ENCODE results near the gene NDUFAF8. TPM values are rescaled to one million over a fixed set of nuclear protein-coding genes. Genes with fewer than 3 reads are reported as not detected.

The NDUFAF8 gene, protein sequence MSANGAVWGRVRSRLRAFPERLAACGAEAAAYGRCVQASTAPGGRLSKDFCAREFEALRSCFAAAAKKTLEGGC
- polyA plus RNA-seq (2012; ENCODE audit: insufficient read depth, insufficient read length, low read depth), result 287 TPM

- H3K4me3 ChIP-seq (ENCODE audit: low read depth, low read length), result peak within 1 kb of the TSS; percentile 95
Measured at GRCh38 chr17:81238815-81239713, at the start of gene NDUFAF8, which contains the start of gene TEPSIN. Gene NDUFAF8 (plus strand): TSS chr17:81239318. CDS start chr17:81239364, 46 bp downstream. Gene TEPSIN (minus strand): TSS chr17:81239055. CDS start chr17:81239033, 22 bp downstream.

DNA sequence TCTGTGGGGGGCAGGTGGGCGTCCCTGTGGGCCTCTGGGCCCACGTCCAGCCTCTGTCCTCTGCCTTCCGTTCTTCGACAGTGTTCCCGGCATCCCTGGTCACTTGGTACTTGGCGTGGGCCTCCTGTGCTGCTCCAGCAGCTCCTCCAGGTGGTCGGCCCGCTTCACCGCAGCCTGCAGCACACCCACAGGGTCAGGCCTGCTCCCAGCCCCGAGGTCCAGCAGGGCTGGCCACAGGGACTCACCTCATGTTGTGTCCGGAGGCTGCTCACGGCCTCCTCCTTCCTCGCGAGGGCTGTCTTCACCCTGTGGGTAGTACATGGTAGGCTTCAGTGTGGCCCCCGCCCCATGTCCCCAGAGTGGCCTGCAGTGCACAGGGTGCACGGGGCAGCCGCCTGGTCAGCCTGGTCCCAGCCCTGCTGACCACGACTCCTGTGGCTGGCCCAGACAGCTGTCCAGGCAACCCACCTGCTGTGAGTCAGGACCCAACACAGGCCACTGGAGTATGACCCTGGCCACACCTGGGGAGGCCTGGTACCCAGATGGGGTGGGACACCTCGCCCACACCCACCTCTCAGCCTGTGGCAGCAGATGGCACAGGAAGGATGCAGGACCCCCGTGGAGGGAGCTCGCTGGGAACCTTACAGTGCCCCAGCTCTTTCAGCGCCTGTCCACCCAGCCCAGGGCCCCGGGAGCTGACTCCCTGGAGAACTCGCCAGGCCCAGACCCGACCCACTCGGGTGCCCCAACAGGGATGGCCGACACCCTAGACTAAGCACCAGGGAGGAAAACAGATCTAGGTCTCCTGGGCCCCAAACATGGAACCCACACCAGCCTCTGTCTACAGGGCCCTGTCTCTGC lies 49.2 kb upstream of the NDUFAF8 start:
- no peaks in the 10 kb centered on the region for H3K27me3 ChIP-seq
- H3K36me3 ChIP-seq, result peaks cover 10% of the 10 kb centered on the region
- H3K4me3 ChIP-seq (ENCODE audit: low read depth, low read length), result no peak overlapping the region
- TF ChIP-seq, protein P1, sequence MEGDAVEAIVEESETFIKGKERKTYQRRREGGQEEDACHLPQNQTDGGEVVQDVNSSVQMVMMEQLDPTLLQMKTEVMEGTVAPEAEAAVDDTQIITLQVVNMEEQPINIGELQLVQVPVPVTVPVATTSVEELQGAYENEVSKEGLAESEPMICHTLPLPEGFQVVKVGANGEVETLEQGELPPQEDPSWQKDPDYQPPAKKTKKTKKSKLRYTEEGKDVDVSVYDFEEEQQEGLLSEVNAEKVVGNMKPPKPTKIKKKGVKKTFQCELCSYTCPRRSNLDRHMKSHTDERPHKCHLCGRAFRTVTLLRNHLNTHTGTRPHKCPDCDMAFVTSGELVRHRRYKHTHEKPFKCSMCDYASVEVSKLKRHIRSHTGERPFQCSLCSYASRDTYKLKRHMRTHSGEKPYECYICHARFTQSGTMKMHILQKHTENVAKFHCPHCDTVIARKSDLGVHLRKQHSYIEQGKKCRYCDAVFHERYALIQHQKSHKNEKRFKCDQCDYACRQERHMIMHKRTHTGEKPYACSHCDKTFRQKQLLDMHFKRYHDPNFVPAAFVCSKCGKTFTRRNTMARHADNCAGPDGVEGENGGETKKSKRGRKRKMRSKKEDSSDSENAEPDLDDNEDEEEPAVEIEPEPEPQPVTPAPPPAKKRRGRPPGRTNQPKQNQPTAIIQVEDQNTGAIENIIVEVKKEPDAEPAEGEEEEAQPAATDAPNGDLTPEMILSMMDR (IDR thresholded peaks at IDR 0.05; ENCODE audit: low read depth, low read length), result 0 out of 2 replicates have a peak, but pooled peaks have one; percentile 9
- DNase-seq, result no peak
- peaks cover 13% of the 10 kb centered on the region for H3K4me1 ChIP-seq
- no peaks in the 10 kb centered on the region for H3K9me3 ChIP-seq

More at GRCh38 chr17:81238815-81239713, at the start of gene NDUFAF8, which contains the start of gene TEPSIN:
- DNase-seq, result peak; percentile 98
- TF ChIP-seq, protein P1 (IDR thresholded peaks at IDR 0.05; ENCODE audit: low read depth, low read length), result no peak
- H3K36me3 ChIP-seq, result peaks cover 13% of the 10 kb centered on the region
- peaks cover 2% of the 10 kb centered on the region; the same call in 1 of the 2 replicates for H3K4me1 ChIP-seq
- no peaks in the 10 kb centered on the region for H3K9me3 ChIP-seq
- no peaks in the 10 kb centered on the region for H3K27me3 ChIP-seq

GRCh38 chr17:81190591-81190990 lies 48.5 kb upstream of the NDUFAF8 start:
- Histone ChIP-seq H3K4me3 (ENCODE audit: low read depth, low read length) (no peak overlapping the region), H3K9me3 (no peaks in the 10 kb centered on the region), H3K27me3 (no peaks in the 10 kb centered on the region), H3K36me3 (peaks cover 10% of the 10 kb centered on the region), H3K4me1 (peaks cover 13% of the 10 kb centered on the region)
- peak; percentile 9 for DNase-seq
- TF ChIP-seq, protein P1 (IDR thresholded peaks at IDR 0.05; ENCODE audit: low read depth, low read length), result no peak

- peaks cover 10% of the 10 kb centered on the region for H3K36me3 ChIP-seq
Measured at GRCh38 chr17:81191116-81191515, 48.0 kb upstream of the NDUFAF8 start.

DNA sequence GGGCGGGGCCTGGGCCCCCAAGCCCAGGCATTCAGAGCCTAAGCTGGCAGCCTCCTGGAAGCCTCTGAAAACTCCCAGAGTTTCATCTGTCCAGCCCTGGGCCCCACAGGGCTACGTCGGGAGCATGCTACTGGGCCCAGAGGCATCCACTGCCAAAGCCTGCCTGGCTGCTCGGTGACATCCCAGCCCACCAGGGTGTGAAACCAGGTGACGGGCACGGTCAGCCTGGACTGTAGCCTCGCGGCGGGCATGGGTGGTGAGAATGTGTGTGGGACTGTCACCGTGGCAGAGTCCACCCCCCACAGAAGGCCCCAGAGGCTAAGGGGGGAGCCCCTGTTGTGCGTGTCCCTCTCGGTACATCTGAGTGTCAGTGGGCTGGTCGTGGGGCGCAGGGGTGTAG lies 47.5 kb upstream of the NDUFAF8 start:
- H3K9me3 ChIP-seq, result no peaks in the 10 kb centered on the region
- DNase-seq, result peak; percentile 10
- H3K4me3 ChIP-seq (ENCODE audit: low read depth, low read length), result no peak overlapping the region
- H3K4me1 ChIP-seq, result peaks cover 13% of the 10 kb centered on the region
- peaks cover 10% of the 10 kb centered on the region for H3K36me3 ChIP-seq
- H3K27me3 ChIP-seq, result no peaks in the 10 kb centered on the region
- TF ChIP-seq, protein P1 (IDR thresholded peaks at IDR 0.05; ENCODE audit: low read depth, low read length), result no peak

More at GRCh38 chr17:81191116-81191515, 48.0 kb upstream of the NDUFAF8 start:
- Histone ChIP-seq H3K9me3 (no peaks in the 10 kb centered on the region), H3K4me3 (ENCODE audit: low read depth, low read length) (no peak overlapping the region), H3K4me1 (peaks cover 13% of the 10 kb centered on the region), H3K27me3 (no peaks in the 10 kb centered on the region)
- TF ChIP-seq, protein P1 (IDR thresholded peaks at IDR 0.05; ENCODE audit: low read depth, low read length), result no peak
- no peak for DNase-seq
